MM.1S (cell line): ENCODE measurements around the gene FAM227B.
"Not testable (repeated sequence)": the region's sequence is repeated elsewhere in the genome, so short reads cannot be mapped to it uniquely, and the experiment has no call there.

Experiments used
- DNase-seq: peaks from one replicate; pipeline ENCODE4 v3.0.0-alpha.2; 2015
- H2AFZ ChIP-seq: fragments of 300-600 bp; sonication (generic); 2 replicates; pipeline ENCODE4 v1.6.0; 2016; ENCODE audit warnings: antibody characterized with exemption, low read length
- H3F3A ChIP-seq: fragments of 300-600 bp; sonication (generic); 2 replicates; pipeline ENCODE4 v1.6.1; 2016; ENCODE audit warnings: mild to moderate bottlenecking, antibody characterized with exemption, low read length, moderate library complexity, mixed read lengths; ENCODE audit not compliant: insufficient read depth
- H3K27ac ChIP-seq: fragments of 300-600 bp; sonication (generic); 2 replicates; pipeline ENCODE4 v1.5.1; 2016; ENCODE audit warnings: mild to moderate bottlenecking, low read length
- H3K27me3 ChIP-seq: fragments of 300-600 bp; sonication (generic); replicated peaks from 2 replicates; pipeline ENCODE4 v1.6.0; 2016; ENCODE audit warnings: low read length; ENCODE audit not compliant: insufficient read depth
- H3K36me3 ChIP-seq: fragments of 300-600 bp; sonication (generic); replicated peaks from 2 replicates; pipeline ENCODE4 v1.6.1; 2016; ENCODE audit warnings: mild to moderate bottlenecking, low read length, mixed read lengths; ENCODE audit not compliant: insufficient read depth
- H3K4me1 ChIP-seq: fragments of 300-600 bp; sonication (generic); 2 replicates; pipeline ENCODE4 v1.6.1; 2016; ENCODE audit warnings: low read length, mixed read lengths
- H3K4me2 ChIP-seq: fragments of 300-600 bp; sonication (generic); 2 replicates; pipeline ENCODE4 v1.6.0; 2016; ENCODE audit warnings: low read depth, low read length
- H3K4me3 ChIP-seq: fragments of 300-600 bp; sonication (generic); 2 replicates; pipeline ENCODE4 v1.5.1; 2016; ENCODE audit warnings: low read length, mixed read lengths
- H3K79me2 ChIP-seq: fragments of 300-600 bp; sonication (generic); 2 replicates; pipeline ENCODE4 v1.6.1; 2016; ENCODE audit warnings: mixed run types, low read length, mixed read lengths
- H3K9ac ChIP-seq: fragments of 300-600 bp; sonication (generic); 2 replicates; pipeline ENCODE4 v1.6.1; 2016; ENCODE audit warnings: low read length, mixed read lengths
- H3K9me2 ChIP-seq: fragments of 300-600 bp; sonication (generic); replicated peaks from 2 replicates; pipeline ENCODE4 v1.6.1; 2016; ENCODE audit warnings: mild to moderate bottlenecking, low read length, mixed read lengths; ENCODE audit not compliant: insufficient read depth
- H3K9me3 ChIP-seq: fragments of 300-600 bp; sonication (generic); replicated peaks from 2 replicates; pipeline ENCODE4 v1.6.1; 2016; ENCODE audit warnings: mild to moderate bottlenecking, low read length, mixed read lengths; ENCODE audit not compliant: insufficient read depth
- H4K20me1 ChIP-seq: fragments of 300-600 bp; sonication (generic); 2 replicates; pipeline ENCODE4 v1.6.1; 2016; ENCODE audit warnings: mild to moderate bottlenecking, low read length, moderate library complexity, mixed read lengths; ENCODE audit not compliant: insufficient read depth
- CTCF ChIP-seq: fragments of 300-600 bp; sonication (generic); IDR thresholded peaks from 2 replicates; pipeline ENCODE4 v1.5.1; 2016; ENCODE audit warnings: antibody characterized with exemption, low read length, mixed read lengths
- EZH2 ChIP-seq: fragments of 300-600 bp; sonication (generic); optimal IDR thresholded peaks from 2 replicates; pipeline ENCODE3; 2017; ENCODE audit warnings: low read depth, mild to moderate bottlenecking, antibody characterized with exemption, low read length, mixed read lengths
- EZH2phosphoT487 ChIP-seq: fragments of 300-600 bp; sonication (generic); IDR thresholded peaks from 2 replicates; pipeline ENCODE4 v1.6.1; 2018; ENCODE audit warnings: antibody characterized with exemption, low read length

FAM227B gene

DNA sequence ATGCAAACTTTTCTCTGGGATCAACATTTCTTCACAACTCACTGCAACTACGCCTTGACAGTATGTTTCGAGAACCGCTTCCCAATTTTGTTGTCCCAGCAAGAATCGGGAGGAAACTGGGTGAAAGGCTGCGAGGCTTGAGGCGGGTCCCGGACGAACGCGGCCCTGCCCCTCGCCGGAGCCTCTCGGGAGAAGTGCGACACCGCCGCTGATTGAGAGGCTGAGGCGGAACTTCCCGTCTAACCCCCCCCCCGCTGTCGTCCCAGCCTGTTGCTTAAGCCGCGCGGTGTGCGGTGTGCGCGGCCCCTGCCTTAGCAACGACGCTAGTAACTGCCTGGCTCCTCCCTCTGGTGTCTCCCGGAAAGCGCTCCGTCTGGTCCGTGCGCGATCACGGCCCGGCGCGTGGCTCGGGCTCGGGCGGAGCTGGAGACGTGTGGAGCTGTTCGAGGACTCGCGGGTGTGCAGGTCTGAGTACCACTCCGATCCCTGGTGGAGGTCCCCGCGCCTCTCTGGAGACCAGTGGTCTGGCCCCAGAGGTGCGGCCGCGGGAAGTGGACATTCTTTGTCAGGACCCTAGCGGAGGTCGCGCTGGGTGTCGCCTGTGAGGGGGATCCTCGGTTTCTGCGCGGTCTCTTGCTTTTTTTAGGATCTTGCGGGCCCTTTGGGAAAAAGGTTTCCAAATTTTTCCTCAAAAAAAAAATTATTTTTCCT, at the start of gene FAM227B, which contains the start of gene DTWD1:
TSS of gene FAM227B (minus strand) at position 161 of the 711 bp plus-strand sequence. CDS start 5,647 bp downstream, outside the sequence.
TSS of gene DTWD1 (plus strand) at position 391 of the 711 bp plus-strand sequence. CDS start 4,120 bp downstream, outside the sequence.
- peak within 1 kb of the TSS; percentile 89 for H3K4me3 ChIP-seq
- TF ChIP-seq EZH2phosphoT487, result no peak
- no peak; the same call in 1 of the 2 replicates for TF ChIP-seq CTCF
- no peak for TF ChIP-seq EZH2
- H3K79me2 ChIP-seq, result peaks cover 31% of the 10 kb centered on the region
- H3K27ac ChIP-seq, result peak within 1 kb of the TSS; percentile 60; the same call in 1 of the 2 replicates
- no peaks in the 10 kb centered on the region for H4K20me1 ChIP-seq
- peak within 1 kb of the TSS; percentile 73 for H2AFZ ChIP-seq
- H3K36me3 ChIP-seq, result no peaks in the 10 kb centered on the region
- DNase-seq, result peak; percentile 98
- H3K9me3 ChIP-seq, result no peaks in the 10 kb centered on the region
- H3K27me3 ChIP-seq, result no peaks in the 10 kb centered on the region
- peak within 1 kb of the TSS; percentile 55 for H3K4me2 ChIP-seq
- H3F3A ChIP-seq, result no peaks in the 10 kb centered on the region
- H3K4me1 ChIP-seq, result 0 out of 2 replicates have a peak, but pooled peaks cover 11% of the 10 kb centered on the region
- H3K9ac ChIP-seq, result peak within 1 kb of the TSS; percentile 88
- H3K9me2 ChIP-seq, result no peaks in the 10 kb centered on the region

DNA sequence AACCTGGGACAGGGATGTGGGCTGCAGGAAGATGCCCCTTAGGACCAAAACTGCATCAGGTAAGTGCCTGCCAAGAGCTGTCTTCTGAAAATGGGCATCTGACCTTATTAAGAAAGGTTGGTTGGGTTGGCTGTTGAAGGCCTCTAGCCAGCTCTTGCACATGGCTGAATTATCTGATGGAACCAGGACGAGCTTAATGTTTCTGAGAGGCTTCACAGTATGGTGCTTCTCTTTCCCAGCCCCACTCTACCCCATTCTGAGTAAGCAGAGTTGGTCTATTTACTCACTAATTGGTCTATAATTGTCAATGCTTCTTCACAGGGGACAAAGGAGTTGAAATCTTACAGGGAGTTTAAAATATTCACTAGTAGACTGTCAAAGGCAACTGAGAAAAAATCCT, 48.7 kb upstream of the FAM227B start:
- no peak for TF ChIP-seq EZH2phosphoT487
- Histone ChIP-seq H3K9me2 (no peaks in the 10 kb centered on the region), H4K20me1 (no peaks in the 10 kb centered on the region), H3K4me2 (no peak overlapping the region), H3K79me2 (no peaks in the 10 kb centered on the region), H3K9ac (no peak overlapping the region), H3F3A (no peaks in the 10 kb centered on the region), H3K36me3 (no peaks in the 10 kb centered on the region), H3K9me3 (no peaks in the 10 kb centered on the region), H3K4me1 (no peaks in the 10 kb centered on the region), H2AFZ (no peak overlapping the region), H3K27ac (no peak overlapping the region), H3K4me3 (no peak overlapping the region), H3K27me3 (no peaks in the 10 kb centered on the region)
- DNase-seq, result no peak

DNA sequence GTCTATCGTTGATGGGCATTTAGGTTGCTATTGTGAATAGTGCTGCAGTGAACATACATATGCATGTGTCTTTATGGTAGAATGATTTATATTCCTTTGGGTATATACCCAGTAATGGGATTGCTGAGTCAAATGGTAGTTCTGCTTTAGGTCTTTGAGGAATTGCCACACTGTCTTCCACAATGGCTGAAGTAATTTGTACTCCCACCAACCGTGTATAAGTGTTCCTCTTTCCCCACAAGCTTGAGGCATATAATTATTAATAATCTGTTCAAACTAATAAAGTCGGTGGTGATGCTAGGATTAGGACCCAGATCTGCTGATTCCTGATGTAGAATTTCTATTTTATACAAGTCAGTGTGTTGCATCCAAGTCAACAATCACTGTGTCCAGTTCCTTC, 45.9 kb upstream of the FAM227B start:
- H3K4me1 ChIP-seq, H3K79me2 ChIP-seq: not testable (repeated sequence)

GRCh38 chr15:49664716-49665115, 44.1 kb upstream of the FAM227B start:
- no peaks in the 10 kb centered on the region for H3K36me3 ChIP-seq
- no peak overlapping the region for H3K27ac ChIP-seq
- no peaks in the 10 kb centered on the region for H3K9me2 ChIP-seq
- H3K9ac ChIP-seq, result no peak overlapping the region
- no peaks in the 10 kb centered on the region for H3F3A ChIP-seq
- H3K4me1 ChIP-seq, result no peaks in the 10 kb centered on the region
- H3K79me2 ChIP-seq, result no peaks in the 10 kb centered on the region
- no peaks in the 10 kb centered on the region for H3K9me3 ChIP-seq
- no peaks in the 10 kb centered on the region for H3K27me3 ChIP-seq
- no peak for DNase-seq
- H2AFZ ChIP-seq, result no peak overlapping the region
- TF ChIP-seq EZH2phosphoT487 (no peak), EZH2 (no peak), CTCF (no peak)
- no peak overlapping the region for H3K4me3 ChIP-seq
- H3K4me2 ChIP-seq, result no peak overlapping the region
- no peaks in the 10 kb centered on the region for H4K20me1 ChIP-seq

More for the DNA sequence above, 45.9 kb upstream of the FAM227B start:
- not testable (repeated sequence) for H3K9me2 ChIP-seq, H4K20me1 ChIP-seq, H3K27me3 ChIP-seq, H3K4me2 ChIP-seq, H3F3A ChIP-seq, H3K4me3 ChIP-seq, H3K9ac ChIP-seq, H3K27ac ChIP-seq, H3K36me3 ChIP-seq, H2AFZ ChIP-seq, H3K9me3 ChIP-seq, DNase-seq
